Adrenal gland (tissue), 12 donors: ENCODE data around the gene ATP13A2. TPM values are rescaled to one million over a fixed set of nuclear protein-coding genes. Genes with fewer than 3 reads are reported as not detected.

Source experiments
- DNase-seq, 7 donors: peaks; one replicate each; pipeline ENCODE4 v3.0.0-alpha.2; 2019 to 2020
- H3K27ac ChIP-seq, 5 donors: fragments of 200-600 bp; sonication (generic) in 4 of 5; 1 replicate in 3 of 5; 2 replicates in 2 of 5; pipeline versions ENCODE4 v1.5.1 to v1.8.0; 2016 to 2020; ENCODE audit warnings: mild to moderate bottlenecking in 1 of 5
- H3K27me3 ChIP-seq: fragments of 200-600 bp; 2 replicates; pipeline ENCODE4 v1.8.0; 2021
- H3K36me3 ChIP-seq, 2 donors: fragments of 200-600 bp; replicated peaks in 1 of 2; 1 replicate in 1 of 2; 2 replicates in 1 of 2; pipeline versions ENCODE4 v1.5.1 to v1.8.0; 2018 to 2022
- H3K4me1 ChIP-seq, 2 donors: fragments of 200-600 bp; replicated peaks in 1 of 2; 1 replicate in 1 of 2; 2 replicates in 1 of 2; pipeline versions ENCODE4 v1.5.1 to v1.8.0; 2018 to 2021
- H3K4me3 ChIP-seq, 4 donors: fragments of 200-600 bp; sonication (generic) in 3 of 4; one replicate each; pipeline ENCODE4 v1.5.1; 2016 to 2018
- H3K9me3 ChIP-seq, 3 donors: fragments of 200-600 bp; sonication (generic) in 1 of 3; replicated peaks in 1 of 3; 1 replicate in 2 of 3; 2 replicates in 1 of 3; pipeline versions ENCODE4 v1.5.1 to v1.8.0; 2016 to 2021
- CTCF ChIP-seq, 6 experiments: fragments of 450-650 bp in 4 of 6; fragments of 200-600 bp in 2 of 6; sonication (generic) in 1 of 6; IDR thresholded peaks; 1 replicate in 5 of 6; 2 replicates in 1 of 6; pipeline versions ENCODE4 v1.5.1 to v1.8.0; 2016 to 2021; ENCODE audit warnings: antibody characterized with exemption in 6 of 6, mild to moderate bottlenecking in 2 of 6, moderate library complexity in 1 of 6
- POLR2A ChIP-seq, 2 donors: fragments of 450-650 bp; IDR thresholded peaks; one replicate each; pipeline ENCODE4 v1.6.1; 2017; ENCODE audit warnings: antibody characterized with exemption in 2 of 2, mild to moderate bottlenecking in 2 of 2, moderate library complexity in 1 of 2
- WGBS, 4 donors: extraction: QIAGEN DNeasy Blood & Tissue Kit in 2 of 4; methylation state at CpG; one replicate each; pipeline versions ENCODE4 v1.1.5 to v1.1.7; 2013 to 2017; 5-methylcytosine and 5-hydroxymethylcytosine counted together
- intact Hi-C, 2 donors: fragments of 100-400 bp; cut with DNase I; formaldehyde crosslinking; loops; one replicate each; pipeline versions ENCODE4 v1.14.1 to v1.15.0; 2022 to 2023
- polyA plus RNA-seq, 3 donors: library from polyadenylated mRNA; stranded (reverse); fragments of 200-250 nt in 2 of 3; fragments of 350-450 nt in 1 of 3; fragmentation: Illumina TruSeq in 1 of 3; extraction: RNeasy Lipid Tissue Mini Kit (QIAGEN cat#74804) in 1 of 3; gene quantifications; one replicate each; pipeline ENCODE4 v1.2.3, GENCODE V29; 2013 to 2014
- total RNA-seq, 9 donors: library from RNA; depleted of rRNA in 4 of 9; stranded (reverse); fragments of >200 nt in 4 of 9; fragments of 120-200 nt in 1 of 9; fragmentation: NEBNext Ultra II Directional in 1 of 9; extraction: Animal tissue kit (Norgen Biotek cat#: 25700) in 1 of 9; gene quantifications; one replicate each; pipeline versions ENCODE4 v1.1.0 to v1.2.4, GENCODE V29; 2013 to 2023
- donor health status: healthy with polysubstance abuse.
- donor health status: Bipolar disorder and iron deficiency.
- donor health status: DM: yes; HTN: yes; CAD: no.
- donor health status: DM: no; HTN: no; CAD: no.
- donor health status: DM: no; HTN: no; CAD: no.
- donor health status: DM: yes; HTN: yes; CAD: no.

Gene ATP13A2
- total and polyA plus RNA-seq, 12 donors = 6.0 to 82.4 (median 40.0) TPM

- WGBS, 4 donors = 88 to 95% (median 89%) methylated on average over 13 to 14 of the region's 14 CpGs
- no peaks in the 10 kb centered on the region for H3K9me3 ChIP-seq
- intact Hi-C loops = loop anchor here in 1 of 2 donors (5.0 kb wide), 1 partner anchor 68 kb away; no protein-coding TSS in a partner anchor
Measured at GRCh38 chr1:16969057-16969611, 42.6 kb downstream of the ATP13A2 start.

GRCh38 chr1:16968372-16968771 lies 43.4 kb downstream of the ATP13A2 start:
- WGBS, 4 donors = 90 to 98% (median 97%) methylated on average over 1 to 3 of the region's 3 CpGs
- peaks cover 0 to 13% of the 10 kb centered on the region in 2 donors for H3K36me3 ChIP-seq
- H3K4me3 ChIP-seq = no peak overlapping the region
- H3K4me1 ChIP-seq = peaks cover 6 to 11% of the 10 kb centered on the region in 2 donors
- TF ChIP-seq POLR2A (IDR thresholded peaks at IDR 0.05) (no peak), CTCF (IDR thresholded peaks at IDR 0.05) (no peak)
- intact Hi-C loops = loop anchor here in 1 of 2 donors (5.0 kb wide), 1 partner anchor 69 kb away; no protein-coding TSS in a partner anchor
- no peaks in the 10 kb centered on the region for H3K9me3 ChIP-seq
- no peak overlapping the region for H3K27ac ChIP-seq
- H3K27me3 ChIP-seq = no peaks in the 10 kb centered on the region
- DNase-seq = no peak

More at GRCh38 chr1:16969057-16969611, 42.6 kb downstream of the ATP13A2 start:
- DNase-seq = no peak
- Histone ChIP-seq H3K4me1 (peaks cover 6 to 11% of the 10 kb centered on the region in 2 donors), H3K27ac (no peak overlapping the region), H3K27me3 (no peaks in the 10 kb centered on the region), H3K4me3 (no peak overlapping the region), H3K36me3 (peaks cover 0 to 13% of the 10 kb centered on the region in 2 donors)
- TF ChIP-seq CTCF (IDR thresholded peaks at IDR 0.05) (no peak), POLR2A (IDR thresholded peaks at IDR 0.05) (no peak)

- Histone ChIP-seq H3K9me3 (no peaks in the 10 kb centered on the region), H3K4me3 (no peak overlapping the region), H3K36me3 (peaks cover 0 to 13% of the 10 kb centered on the region in 2 donors), H3K27me3 (no peaks in the 10 kb centered on the region), H3K27ac (no peak overlapping the region), H3K4me1 (peaks cover 6 to 11% of the 10 kb centered on the region in 2 donors)
- no peak for DNase-seq
- no peak for TF ChIP-seq POLR2A (IDR thresholded peaks at IDR 0.05)
- no peak for TF ChIP-seq CTCF (IDR thresholded peaks at IDR 0.05)
- intact Hi-C loops = loop anchor here in 1 of 2 donors (5.0 kb wide), 1 partner anchor 69 kb away; no protein-coding TSS in a partner anchor
- 95 to 98% (median 97%) methylated on average over 11 to 21 of the region's 21 CpGs for WGBS, 4 donors
Measured at GRCh38 chr1:16967962-16968361, 43.8 kb downstream of the ATP13A2 start.

GRCh38 chr1:16967095-16967575 lies 44.6 kb downstream of the ATP13A2 start:
- TF ChIP-seq CTCF (IDR thresholded peaks at IDR 0.05) = no peak
- TF ChIP-seq POLR2A (IDR thresholded peaks at IDR 0.05) = no peak
- H3K4me3 ChIP-seq = no peak overlapping the region
- DNase-seq = peak; percentile 51 to 83 (median 75)
- H3K36me3 ChIP-seq = peaks cover 0 to 13% of the 10 kb centered on the region in 2 donors
- peaks cover 6 to 11% of the 10 kb centered on the region in 2 donors for H3K4me1 ChIP-seq
- intact Hi-C loops = loop anchor here in 1 of 2 donors (5.0 kb wide), 1 partner anchor 70 kb away; no protein-coding TSS in a partner anchor
- WGBS, 4 donors = 18 to 38% (median 29%) methylated on average over 2 to 7 of the region's 7 CpGs
- H3K9me3 ChIP-seq = no peaks in the 10 kb centered on the region
- no peaks in the 10 kb centered on the region for H3K27me3 ChIP-seq
- H3K27ac ChIP-seq = peak overlapping the region in 1 of 5 donors; percentile 10
